GM18519 (cell line): Measurements from ENCODE around the gene OR4D10.
A peak's percentile ranks its signal among the peaks of the same experiment; 100 is the strongest.
"Not testable (repeated sequence)": the region's sequence is repeated elsewhere in the genome, so short reads cannot be mapped to it uniquely, and the experiment has no call there.

Experiments
- ATAC-seq: cut with Tn5 transposase; IDR thresholded peaks from one replicate; pipeline ENCODE4 v1.9.1; 2021; ENCODE audit warnings: mild to moderate bottlenecking, moderate library complexity; ENCODE audit not compliant: unreplicated experiment, low FRiP score

OR4D10 gene

GRCh38 chr11:59473015-59473414 lies at the start of gene OR4D10:
TSS of gene OR4D10 (plus strand) at chr11:59473315. CDS start at chr11:59477430, 4,115 bp downstream.
- ATAC-seq = no peak

- ATAC-seq = no peak
These were observed 49.3 kb upstream of the OR4D10 start for GRCh38 chr11:59423835-59424234.

- no peak for ATAC-seq
These were observed 48.0 kb upstream of the OR4D10 start for GRCh38 chr11:59425131-59425530.

- no peak for ATAC-seq
These were observed 46.6 kb upstream of the OR4D10 start, which contains the start of gene OR5A2 for GRCh38 chr11:59426361-59427067. TSS of gene OR5A2 (minus strand) at chr11:59426413. CDS start at chr11:59422953, 3,460 bp downstream.

GRCh38 chr11:59427068-59427382 lies 46.1 kb upstream of the OR4D10 start:
- no peak for ATAC-seq

GRCh38 chr11:59429924-59430516 lies 43.1 kb upstream of the OR4D10 start:
- peak; percentile 84 for ATAC-seq

- no peak for ATAC-seq
These were observed 36.9 kb upstream of the OR4D10 start, which contains the start of gene OR5A1 for GRCh38 chr11:59436169-59436568. TSS of gene OR5A1 (plus strand) at chr11:59436469. CDS start at chr11:59443169, 6,700 bp downstream.

GRCh38 chr11:59437770-59438169 lies 35.3 kb upstream of the OR4D10 start:
- ATAC-seq = no peak

- not testable (repeated sequence) for ATAC-seq
These were observed 27.5 kb upstream of the OR4D10 start for GRCh38 chr11:59445624-59446023.

- no peak for ATAC-seq
These were observed 24.6 kb upstream of the OR4D10 start for GRCh38 chr11:59448484-59448883.

- no peak for ATAC-seq
These were observed 16.5 kb upstream of the OR4D10 start, which contains the start of gene OR4D6 for GRCh38 chr11:59456661-59457060. TSS of gene OR4D6 (plus strand) at chr11:59456961. CDS start at chr11:59456961, 0 bp downstream.

GRCh38 chr11:59459916-59460315 lies 13.2 kb upstream of the OR4D10 start:
- no peak for ATAC-seq

- no peak for ATAC-seq
These were observed 9.9 kb upstream of the OR4D10 start for GRCh38 chr11:59463190-59463641.

- ATAC-seq = no peak
These were observed 2.1 kb downstream of the OR4D10 start for GRCh38 chr11:59475176-59475575.

GRCh38 chr11:59479906-59480305 lies 6.8 kb downstream of the OR4D10 start:
- ATAC-seq = no peak

- no peak for ATAC-seq
These were observed 7.2 kb downstream of the OR4D10 start for GRCh38 chr11:59480359-59480758.

GRCh38 chr11:59501931-59502330 lies 28.8 kb downstream of the OR4D10 start:
- peak; percentile 75 for ATAC-seq

GRCh38 chr11:59503276-59503675 lies 30.2 kb downstream of the OR4D10 start, which contains the start of gene OR4D11:
TSS of gene OR4D11 (plus strand) at chr11:59503576. CDS start at chr11:59503576, 0 bp downstream.
- no peak for ATAC-seq

GRCh38 chr11:59510941-59511589 lies 38.0 kb downstream of the OR4D10 start, which contains the start of gene OR4D9:
TSS of gene OR4D9 (plus strand) at chr11:59511539. CDS start at chr11:59514913, 3,374 bp downstream.
- ATAC-seq = no peak

GRCh38 chr11:59511675-59512074 lies 38.6 kb downstream of the OR4D10 start:
- ATAC-seq = no peak

- not testable (repeated sequence) for ATAC-seq
These were observed 47.0 kb downstream of the OR4D10 start for GRCh38 chr11:59520139-59520538.
